ENCODE data around the gene B4GALNT4. TPM values are rescaled to one million over a fixed set of nuclear protein-coding genes. Genes with fewer than 3 reads are reported as not detected.
"Not testable (repeated sequence)": the region's sequence is repeated elsewhere in the genome, so short reads cannot be mapped to it uniquely, and the experiment has no call there.

B4GALNT4 gene
- total RNA-seq, 4 donors from 2014 or later = not detected

DNA sequence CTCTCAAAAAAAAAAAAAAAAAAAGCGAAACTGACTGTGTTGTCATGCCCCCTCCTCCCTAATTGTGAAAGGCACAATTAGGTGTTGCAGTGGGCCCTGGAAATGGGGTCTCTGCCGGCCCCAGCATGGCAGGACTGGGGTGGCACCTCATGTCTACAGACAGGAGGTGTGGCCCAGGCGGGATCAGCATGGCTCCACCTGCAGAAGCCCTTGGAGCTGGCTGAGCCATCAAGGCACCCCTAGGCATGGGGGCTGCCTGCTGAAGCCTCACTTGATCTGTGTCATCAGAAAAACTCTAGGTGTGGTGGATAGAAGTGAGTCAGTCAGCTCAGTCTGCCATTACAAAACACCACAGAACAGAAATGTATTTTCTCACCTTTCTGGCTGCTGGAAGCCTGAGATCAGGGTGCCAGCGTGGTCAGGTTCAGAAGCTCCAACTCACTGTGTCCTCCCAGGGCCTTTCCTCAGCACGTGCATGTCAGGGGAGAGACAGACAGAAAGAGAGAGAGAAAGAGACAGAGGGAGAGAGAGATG lies 10.1 kb upstream of the B4GALNT4 start:
- H3K27me3 ChIP-seq = peaks cover 3 to 10% (median 7%) of the 10 kb centered on the region in 3 donors
- H3K4me3 ChIP-seq = no peak overlapping the region
- H3K36me3 ChIP-seq = no peaks in the 10 kb centered on the region
- H3K27ac ChIP-seq = no peak overlapping the region
- intact Hi-C loops (cut with DNase I; ENCODE audit: low total_unique reads) = loop anchor here (5.0 to 10.0 kb wide), 2 partner anchors 52 to 104 kb away; partner anchors contain the start of gene IFITM2
- TF ChIP-seq POLR2A (IDR thresholded peaks at IDR 0.05) = no peak
- TF ChIP-seq, protein P1, sequence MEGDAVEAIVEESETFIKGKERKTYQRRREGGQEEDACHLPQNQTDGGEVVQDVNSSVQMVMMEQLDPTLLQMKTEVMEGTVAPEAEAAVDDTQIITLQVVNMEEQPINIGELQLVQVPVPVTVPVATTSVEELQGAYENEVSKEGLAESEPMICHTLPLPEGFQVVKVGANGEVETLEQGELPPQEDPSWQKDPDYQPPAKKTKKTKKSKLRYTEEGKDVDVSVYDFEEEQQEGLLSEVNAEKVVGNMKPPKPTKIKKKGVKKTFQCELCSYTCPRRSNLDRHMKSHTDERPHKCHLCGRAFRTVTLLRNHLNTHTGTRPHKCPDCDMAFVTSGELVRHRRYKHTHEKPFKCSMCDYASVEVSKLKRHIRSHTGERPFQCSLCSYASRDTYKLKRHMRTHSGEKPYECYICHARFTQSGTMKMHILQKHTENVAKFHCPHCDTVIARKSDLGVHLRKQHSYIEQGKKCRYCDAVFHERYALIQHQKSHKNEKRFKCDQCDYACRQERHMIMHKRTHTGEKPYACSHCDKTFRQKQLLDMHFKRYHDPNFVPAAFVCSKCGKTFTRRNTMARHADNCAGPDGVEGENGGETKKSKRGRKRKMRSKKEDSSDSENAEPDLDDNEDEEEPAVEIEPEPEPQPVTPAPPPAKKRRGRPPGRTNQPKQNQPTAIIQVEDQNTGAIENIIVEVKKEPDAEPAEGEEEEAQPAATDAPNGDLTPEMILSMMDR (IDR thresholded peaks at IDR 0.05 in 4 of 5, conservative IDR thresholded peaks at IDR 0.05 in 1 of 5) = no peak
- no peak for DNase-seq
- no peaks in the 10 kb centered on the region for H3K9me3 ChIP-seq
- in situ Hi-C loops (cut with MboI; ENCODE audit: low sequenced_read_pairs in 4 of 4) = loop anchor here in 1 of 4 donors (10.0 kb wide), 1 partner anchor 54 kb away; the partner anchor contains the start of gene IFITM2
- H3K4me1 ChIP-seq = peaks cover 8% of the 10 kb centered on the region in 2 donors
- ATAC-seq = no peak

DNA sequence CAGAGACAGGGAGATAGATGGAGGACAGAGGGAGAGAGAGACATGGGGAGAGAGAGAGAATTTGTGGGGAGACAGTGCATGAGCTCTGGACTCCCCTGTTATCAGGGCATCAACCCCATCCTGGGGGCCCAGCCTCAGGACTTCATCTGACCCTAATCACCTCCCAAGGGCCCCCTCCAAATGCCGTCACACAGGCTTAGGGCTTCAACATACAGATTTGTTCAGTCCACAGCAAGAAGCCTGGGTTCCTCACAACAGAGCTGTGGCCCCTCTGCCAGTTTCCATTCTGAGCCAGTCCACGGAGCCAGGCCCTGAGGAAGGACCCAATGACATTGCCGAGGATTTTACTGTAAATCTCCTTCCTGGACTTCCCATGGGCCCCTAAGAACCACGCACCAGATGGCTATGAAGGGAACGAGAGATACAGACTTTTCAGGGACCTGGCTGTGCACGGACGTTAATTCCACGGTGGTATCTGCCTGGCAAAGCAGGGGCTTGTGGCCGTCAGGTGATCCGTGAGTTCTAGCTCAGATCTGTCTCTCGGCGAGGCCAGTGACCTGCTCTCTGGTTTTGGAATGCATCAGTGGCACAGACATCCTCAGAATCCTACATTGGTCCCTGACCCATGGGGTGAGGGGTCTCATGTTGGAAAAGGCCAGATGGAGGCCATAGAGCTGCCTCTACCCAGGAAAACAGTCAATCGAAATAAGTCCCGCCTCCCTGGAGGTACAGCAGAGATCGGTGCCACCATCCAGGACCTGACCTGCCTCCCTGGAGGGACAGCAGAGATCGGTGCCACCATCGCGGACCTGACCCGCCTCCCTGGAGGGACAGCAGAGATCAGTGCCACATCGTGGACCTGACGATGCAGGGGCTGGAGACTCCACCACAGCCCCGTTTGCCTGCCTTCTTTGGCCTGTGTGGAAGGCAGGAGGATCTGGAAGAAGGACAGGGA lies 8.7 kb upstream of the B4GALNT4 start:
- peaks cover 15 to 19% (median 18%) of the 10 kb centered on the region in 3 donors for H3K27me3 ChIP-seq
- DNase-seq (no peak), ATAC-seq (no peak)

DNA sequence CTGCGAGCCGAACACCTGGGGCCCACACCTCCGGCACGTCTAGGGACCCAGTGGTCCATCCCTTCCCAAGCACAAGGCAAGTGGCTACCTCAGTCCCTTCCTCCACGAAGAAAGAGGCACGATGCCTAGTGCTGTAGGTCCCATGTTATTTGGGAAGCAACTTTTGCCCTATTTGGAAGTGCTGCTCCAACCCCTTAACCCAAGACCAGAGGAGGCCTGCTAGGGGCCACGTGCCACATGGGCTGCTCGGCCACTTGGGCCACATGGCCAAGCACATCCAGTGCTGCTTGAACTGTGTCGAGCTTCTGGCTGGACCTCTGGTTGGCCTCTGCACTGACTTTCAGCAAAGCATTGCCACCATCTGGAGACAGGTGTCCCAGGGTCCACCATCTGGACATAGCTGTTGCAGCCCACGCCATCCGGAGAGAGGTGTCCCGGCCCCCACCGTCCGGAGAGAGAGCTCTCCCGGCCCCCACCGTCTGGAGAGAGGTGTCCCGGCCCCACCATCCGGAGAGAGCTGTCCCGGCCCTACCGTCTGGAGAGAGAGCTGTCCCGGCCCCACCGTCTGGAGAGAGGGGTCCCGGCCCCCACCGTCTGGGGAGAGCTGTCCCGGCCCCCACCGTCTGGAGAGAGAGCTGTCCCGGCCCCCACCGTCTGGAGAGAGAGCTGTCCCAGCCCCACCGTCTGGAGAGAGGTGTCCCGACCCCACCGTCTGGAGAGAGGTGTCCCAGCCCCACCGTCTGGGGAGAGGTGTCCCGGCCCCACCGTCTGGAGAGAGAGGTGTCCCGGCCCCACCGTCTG lies 6.5 kb upstream of the B4GALNT4 start:
- in situ Hi-C loops (cut with MboI; ENCODE audit: low sequenced_read_pairs in 4 of 4) (no loop called here), intact Hi-C loops (cut with DNase I; ENCODE audit: low total_unique reads) (no loop called here)
- DNase-seq (no peak), ATAC-seq (no peak)
- Histone ChIP-seq H3K36me3 (no peaks in the 10 kb centered on the region), H3K4me3 (no peak overlapping the region), H3K27ac (no peak overlapping the region), H3K27me3 (peaks cover 32 to 37% (median 34%) of the 10 kb centered on the region in 3 donors), H3K9me3 (no peaks in the 10 kb centered on the region), H3K4me1 (no peaks in the 10 kb centered on the region)
- no peak for TF ChIP-seq POLR2A (IDR thresholded peaks at IDR 0.05)
- TF ChIP-seq, protein P1 (IDR thresholded peaks at IDR 0.05 in 4 of 5, conservative IDR thresholded peaks at IDR 0.05 in 1 of 5) = no peak

More for the DNA sequence above, 8.7 kb upstream of the B4GALNT4 start:
- TF ChIP-seq, protein P1 (IDR thresholded peaks at IDR 0.05 in 4 of 5, conservative IDR thresholded peaks at IDR 0.05 in 1 of 5) = no peak
- no peak for TF ChIP-seq POLR2A (IDR thresholded peaks at IDR 0.05)
- no peaks in the 10 kb centered on the region for H3K9me3 ChIP-seq
- no peak overlapping the region for H3K27ac ChIP-seq
- in situ Hi-C loops (cut with MboI; ENCODE audit: low sequenced_read_pairs in 4 of 4) = no loop called here
- no peaks in the 10 kb centered on the region for H3K36me3 ChIP-seq
- H3K4me3 ChIP-seq = no peak overlapping the region
- peaks cover 1 to 3% of the 10 kb centered on the region in 2 donors for H3K4me1 ChIP-seq
- intact Hi-C loops (cut with DNase I; ENCODE audit: low total_unique reads) = no loop called here

DNA sequence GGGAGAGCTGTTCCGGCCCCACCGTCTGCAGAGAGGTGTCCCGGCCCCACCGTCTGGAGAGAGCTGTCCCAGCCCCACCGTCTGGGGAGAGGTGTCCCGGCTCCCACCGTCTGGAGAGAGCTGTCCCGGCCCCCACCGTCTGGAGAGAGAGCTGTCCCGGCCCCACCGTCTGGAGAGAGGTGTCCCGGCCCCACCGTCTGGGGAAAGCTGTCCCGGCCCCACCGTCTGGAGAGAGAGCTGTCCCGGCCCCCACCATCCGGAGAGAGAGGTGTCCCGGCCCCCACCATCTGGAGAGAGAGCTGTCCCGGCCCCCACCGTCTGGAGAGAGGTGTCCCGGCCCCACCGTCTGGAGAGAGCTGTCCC lies 5.9 kb upstream of the B4GALNT4 start:
- H3K27ac ChIP-seq; ATAC-seq; H3K9me3 ChIP-seq; H3K4me3 ChIP-seq; in situ Hi-C loops (cut with MboI; ENCODE audit: low sequenced_read_pairs in 4 of 4); intact Hi-C loops (cut with DNase I; ENCODE audit: low total_unique reads); H3K36me3 ChIP-seq; DNase-seq; H3K4me1 ChIP-seq: not testable (repeated sequence)
- H3K27me3 ChIP-seq = peaks cover 38 to 42% (median 40%) of the 10 kb centered on the region in 3 donors

Measured in gastrocnemius medialis (tissue), 4 donors.